Neural cell (in vitro differentiated cells): ENCODE measurements around the gene CCDC27. TPM values are rescaled to one million over a fixed set of nuclear protein-coding genes. Genes with fewer than 3 reads are reported as not detected.
"Not testable (repeated sequence)": the region's sequence is repeated elsewhere in the genome, so short reads cannot be mapped to it uniquely, and the experiment has no call there.

Experiments used
- H2AFZ ChIP-seq: fragments of 200-600, 300-800 bp; sonication (generic), shearing (Covaris generic); 2 replicates; pipeline ENCODE4 v1.6.0; 2014; ENCODE audit warnings: low read depth, mild to moderate bottlenecking, antibody characterized with exemption, low read length, moderate library complexity
- H3F3A ChIP-seq: fragments of 200-600 bp; shearing (Covaris generic); 2 replicates; pipeline ENCODE4 v1.6.1; 2016; ENCODE audit warnings: mild to moderate bottlenecking, moderate library complexity, mixed read lengths, antibody characterized with exemption, low read length; ENCODE audit not compliant: insufficient read depth, poor library complexity, severe bottlenecking
- H3K27ac ChIP-seq: fragments of 200-600, 300-800 bp; sonication (generic), shearing (Covaris generic); 2 replicates; pipeline ENCODE4 v1.5.1; 2014; ENCODE audit warnings: mild to moderate bottlenecking, low read length, moderate library complexity
- H3K27me3 ChIP-seq: fragments of 300-800, 200-600 bp; sonication (generic), shearing (Covaris generic); 2 replicates; pipeline ENCODE4 v1.6.0; 2014; ENCODE audit warnings: mild to moderate bottlenecking, low read depth, low read length, moderate library complexity; ENCODE audit not compliant: insufficient read depth
- H3K36me3 ChIP-seq: fragments of 300-800, 200-600 bp; sonication (generic), shearing (Covaris generic); 2 replicates; pipeline ENCODE4 v1.5.1; 2014; ENCODE audit warnings: mild to moderate bottlenecking, antibody characterized with exemption, low read length, moderate library complexity; ENCODE audit not compliant: insufficient read depth
- H3K4me2 ChIP-seq: fragments of 300-800, 200-600 bp; sonication (generic), shearing (Covaris generic); 2 replicates; pipeline ENCODE4 v1.6.0; 2014; ENCODE audit warnings: mild to moderate bottlenecking, low read length
- H3K4me3 ChIP-seq: fragments of 300-800, 200-600 bp; sonication (generic), shearing (Covaris generic); 2 replicates; pipeline ENCODE4 v1.5.1; 2014; ENCODE audit warnings: mild to moderate bottlenecking, low read length, moderate library complexity
- H3K79me2 ChIP-seq: fragments of 200-600 bp; shearing (Covaris generic); replicated peaks from 2 replicates; pipeline ENCODE4 v1.6.0; 2014; ENCODE audit warnings: mild to moderate bottlenecking, low read length, moderate library complexity; ENCODE audit not compliant: insufficient read depth
- H3K9ac ChIP-seq: fragments of 300-800, 200-600 bp; sonication (generic), shearing (Covaris generic); 2 replicates; pipeline ENCODE4 v1.6.1; 2016; ENCODE audit warnings: mild to moderate bottlenecking, low read length, mixed read lengths
- H3K9me2 ChIP-seq: fragments of 200-600 bp; shearing (Covaris generic); 2 replicates; pipeline ENCODE4 v1.6.1; 2016; ENCODE audit warnings: mild to moderate bottlenecking, low read length, mixed read lengths; ENCODE audit not compliant: insufficient read depth
- H3K9me3 ChIP-seq: fragments of 200-600, 300-800 bp; sonication (generic), shearing (Covaris generic); 2 replicates; pipeline ENCODE4 v1.6.1; 2016; ENCODE audit warnings: mild to moderate bottlenecking, mixed run types, low read length, moderate library complexity, mixed read lengths
- H4K20me1 ChIP-seq: fragments of 200-600 bp; shearing (Covaris generic); 2 replicates; pipeline ENCODE4 v1.6.1; 2016; ENCODE audit warnings: mild to moderate bottlenecking, mixed run types; ENCODE audit not compliant: insufficient read depth
- CTCF ChIP-seq: fragments of 450-650 bp; IDR thresholded peaks from 2 replicates; pipeline ENCODE4 v1.5.1; 2014; ENCODE audit warnings: antibody characterized with exemption, mild to moderate bottlenecking, moderate library complexity; ENCODE audit not compliant: poor library complexity, severe bottlenecking
- EP300 ChIP-seq: fragments of 450-650 bp; conservative IDR thresholded peaks from 2 replicates; pipeline ENCODE4 v1.6.1; 2014; ENCODE audit warnings: antibody characterized with exemption, mild to moderate bottlenecking, moderate library complexity; ENCODE audit not compliant: poor library complexity, severe bottlenecking
- EZH2 ChIP-seq: fragments of 200-600, 300-800 bp; shearing (Covaris generic), sonication (generic); IDR thresholded peaks from 2 replicates; pipeline ENCODE4 v1.6.1; 2014; ENCODE audit warnings: antibody characterized with exemption, low read length, borderline replicate concordance, mild to moderate bottlenecking; ENCODE audit not compliant: insufficient read depth, poor library complexity, severe bottlenecking
- MXI1 ChIP-seq: fragments of 450-650 bp; conservative IDR thresholded peaks from 2 replicates; pipeline ENCODE4 v1.6.1; 2014; ENCODE audit warnings: antibody characterized with exemption, mild to moderate bottlenecking; ENCODE audit not compliant: poor library complexity, severe bottlenecking
- POLR2AphosphoS5 ChIP-seq: IDR thresholded peaks from 2 replicates; pipeline ENCODE4 v1.6.1; 2012
- RAD21 ChIP-seq: fragments of 450-650 bp; conservative IDR thresholded peaks from 2 replicates; pipeline ENCODE4 v1.6.1; 2014; ENCODE audit warnings: antibody characterized with exemption, mild to moderate bottlenecking, moderate library complexity
- REST ChIP-seq: IDR thresholded peaks from 2 replicates; pipeline ENCODE4 v1.6.1; 2012; ENCODE audit warnings: borderline replicate concordance
- SMC3 ChIP-seq: fragments of 450-650 bp; conservative IDR thresholded peaks from 2 replicates; pipeline ENCODE4 v1.6.1; 2014; ENCODE audit warnings: antibody characterized with exemption, mild to moderate bottlenecking, moderate library complexity; ENCODE audit not compliant: poor library complexity
- TAF1 ChIP-seq: IDR thresholded peaks from 2 replicates; pipeline ENCODE4 v1.6.1; 2012; ENCODE audit warnings: low read depth
- polyA plus RNA-seq: library from polyadenylated mRNA; depleted of rRNA; stranded (reverse); fragments of >200 nt; gene quantifications from 2 replicates; pipeline ENCODE4 v1.2.3, GENCODE V29; 2014

The CCDC27 gene
- polyA plus RNA-seq, 1 donor from 2014 or later: not detected

DNA sequence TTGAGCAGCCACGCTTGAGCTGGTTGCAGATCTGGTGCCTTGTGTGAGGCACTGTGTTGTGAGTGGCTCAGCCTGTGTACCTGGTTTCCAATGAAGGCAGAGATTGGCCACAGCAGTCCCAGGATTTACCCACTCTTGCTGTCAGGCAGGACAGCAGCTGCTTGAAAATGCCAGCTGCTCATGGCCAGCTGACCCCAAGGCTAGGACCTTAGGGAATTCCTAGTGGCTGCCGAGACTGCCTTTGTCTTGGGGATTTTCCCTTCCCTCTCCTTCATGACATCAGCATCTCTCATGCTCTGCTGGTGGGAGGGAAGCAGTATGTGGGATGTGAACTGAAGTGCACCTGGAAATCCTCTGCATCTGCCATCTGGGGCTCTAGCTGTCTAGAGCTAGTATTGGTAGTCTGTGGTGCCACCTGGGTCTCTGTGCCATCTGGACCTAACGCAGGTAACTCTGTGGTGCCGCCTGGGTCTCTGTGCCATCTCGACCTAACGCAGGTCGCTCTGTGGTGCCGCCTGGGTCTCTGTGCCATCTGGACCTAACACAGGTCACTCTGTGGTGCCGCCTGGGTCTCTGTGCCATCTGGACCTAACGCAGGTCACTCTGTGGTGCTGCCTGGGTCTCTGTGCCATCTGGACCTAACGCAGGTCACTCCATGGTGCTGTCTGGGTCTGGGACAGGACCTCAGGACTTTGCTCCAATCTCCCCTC lies 47.9 kb downstream of the CCDC27 start:
- no peak overlapping the region for H3K4me3 ChIP-seq
- TF ChIP-seq EP300 (no peak), RAD21 (no peak), MXI1 (no peak), CTCF (no peak), EZH2 (no peak), POLR2AphosphoS5 (no peak), TAF1 (no peak)
- H3K9ac ChIP-seq: no peak overlapping the region
- H3F3A ChIP-seq: no peaks in the 10 kb centered on the region
- H3K9me2 ChIP-seq: no peaks in the 10 kb centered on the region
- peaks cover 7% of the 10 kb centered on the region for H3K79me2 ChIP-seq
- H3K27me3 ChIP-seq: no peaks in the 10 kb centered on the region
- H3K4me2 ChIP-seq: no peak overlapping the region
- H3K9me3 ChIP-seq: no peaks in the 10 kb centered on the region
- H3K27ac ChIP-seq: no peak overlapping the region
- no peak overlapping the region for H2AFZ ChIP-seq
- peaks cover 6% of the 10 kb centered on the region for H4K20me1 ChIP-seq
- no peaks in the 10 kb centered on the region for H3K36me3 ChIP-seq

- H3K9ac ChIP-seq, H3F3A ChIP-seq, H3K79me2 ChIP-seq, H3K36me3 ChIP-seq, H3K4me2 ChIP-seq, H3K9me2 ChIP-seq, H3K27me3 ChIP-seq, H4K20me1 ChIP-seq, H2AFZ ChIP-seq, H3K4me3 ChIP-seq, H3K27ac ChIP-seq, H3K9me3 ChIP-seq: not testable (repeated sequence)
These were observed 48.5 kb downstream of the CCDC27 start for GRCh38 chr1:3800795-3801194.

- H3K9ac ChIP-seq: no peak overlapping the region
- no peaks in the 10 kb centered on the region for H3K27me3 ChIP-seq
- no peaks in the 10 kb centered on the region for H3K9me3 ChIP-seq
- H3F3A ChIP-seq: no peaks in the 10 kb centered on the region
- H3K79me2 ChIP-seq: no peaks in the 10 kb centered on the region
- H3K4me2 ChIP-seq: no peak overlapping the region
- no peak overlapping the region for H3K4me3 ChIP-seq
- no peak overlapping the region for H3K27ac ChIP-seq
- H3K36me3 ChIP-seq: no peaks in the 10 kb centered on the region
- no peaks in the 10 kb centered on the region for H3K9me2 ChIP-seq
- no peak overlapping the region for H2AFZ ChIP-seq
- H4K20me1 ChIP-seq: no peaks in the 10 kb centered on the region
- TF ChIP-seq SMC3 (no peak), REST (no peak), CTCF (no peak), MXI1 (no peak), EP300 (no peak), RAD21 (no peak), EZH2 (no peak), POLR2AphosphoS5 (no peak), TAF1 (no peak)
These were observed 51.8 kb downstream of the CCDC27 start for GRCh38 chr1:3803905-3804626.

DNA sequence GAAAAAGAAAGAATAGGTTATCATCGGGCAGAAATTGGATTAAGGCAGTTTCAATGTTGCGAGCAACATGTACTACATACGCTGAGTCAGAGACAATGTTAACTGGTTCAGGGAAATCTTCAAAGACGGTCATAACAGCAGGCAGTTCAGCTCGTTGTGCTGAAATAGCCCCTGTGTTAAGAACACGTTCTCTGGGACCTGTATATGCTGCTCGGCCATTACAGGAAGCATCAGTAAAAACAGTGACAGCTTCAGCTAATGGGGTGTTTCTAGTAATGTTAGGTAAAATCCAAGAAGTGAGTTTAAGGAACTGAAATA lies 52.3 kb downstream of the CCDC27 start:
- H3K27me3 ChIP-seq, H3K27ac ChIP-seq, H2AFZ ChIP-seq, H3K9me3 ChIP-seq, H3K36me3 ChIP-seq, H3K4me2 ChIP-seq, H3K9ac ChIP-seq, H3K9me2 ChIP-seq, H4K20me1 ChIP-seq, H3K4me3 ChIP-seq, H3F3A ChIP-seq, H3K79me2 ChIP-seq: not testable (repeated sequence)
